GM12875 (cell line): ENCODE data around the gene GPR171.

Source experiments
- H3K4me3 ChIP-seq: one replicate; pipeline ENCODE4 v1.5.1; 2011; ENCODE audit warnings: low read depth, low read length, control low read depth
- CTCF ChIP-seq: IDR thresholded peaks from 2 replicates; pipeline ENCODE4 v1.5.1; 2011; ENCODE audit warnings: low read depth, mild to moderate bottlenecking, control low read depth, inconsistent platforms, low read length, moderate library complexity, borderline replicate concordance; ENCODE audit not compliant: insufficient read depth

Gene GPR171

DNA sequence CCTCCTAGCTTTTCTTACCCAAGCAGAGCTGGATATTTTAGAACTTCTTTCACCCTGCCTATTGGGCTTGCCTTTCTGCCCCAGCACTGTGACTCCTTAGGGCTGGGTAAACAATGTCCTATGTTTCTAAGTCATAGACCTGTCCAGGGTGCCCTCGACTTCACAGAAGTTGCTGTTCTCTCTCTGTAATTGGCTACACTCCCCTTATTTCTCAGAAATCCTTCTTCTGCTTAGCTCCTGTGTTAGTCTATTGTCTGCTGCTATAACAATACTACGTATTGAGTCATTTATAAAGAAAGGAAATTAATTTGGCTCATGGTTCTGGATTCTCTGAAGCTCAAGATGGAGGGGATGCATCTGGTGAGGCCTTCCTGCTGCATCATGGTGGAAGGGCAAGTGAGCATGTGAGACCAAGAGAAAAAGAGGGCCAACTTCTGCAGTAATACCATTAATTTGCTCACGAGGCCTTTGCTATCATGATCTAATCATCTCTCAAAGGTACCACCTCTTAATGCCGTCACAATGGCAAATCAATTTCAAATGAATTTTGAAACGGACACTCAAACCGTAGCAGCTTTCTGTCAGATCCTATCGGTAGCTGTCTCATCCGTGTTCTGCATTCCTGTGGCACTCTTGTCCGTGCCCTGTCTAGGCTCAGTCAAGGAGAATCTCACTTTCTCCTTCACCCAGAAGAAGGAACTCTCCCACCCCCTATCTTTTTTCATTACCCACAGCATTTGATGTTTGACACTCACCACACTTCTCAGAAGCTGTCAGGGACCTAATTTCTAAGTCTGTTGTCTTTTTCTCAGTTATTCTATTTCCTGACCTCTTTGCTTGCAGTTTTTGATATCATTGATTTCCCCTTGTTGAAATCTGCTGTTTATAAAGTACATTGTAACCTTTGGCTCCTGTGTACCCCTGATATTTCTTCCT lies 22.3 kb upstream of the GPR171 start:
- H3K4me3 ChIP-seq = no peak overlapping the region
- no peak for TF ChIP-seq CTCF

- TF ChIP-seq CTCF = no peak
These were observed 21.4 kb upstream of the GPR171 start for GRCh38 chr3:151224268-151224866.

GRCh38 chr3:151219056-151219455 lies 16.0 kb upstream of the GPR171 start:
- no peak for TF ChIP-seq CTCF
- no peak overlapping the region for H3K4me3 ChIP-seq

More at GRCh38 chr3:151224268-151224866, 21.4 kb upstream of the GPR171 start:
- no peak overlapping the region for H3K4me3 ChIP-seq

DNA sequence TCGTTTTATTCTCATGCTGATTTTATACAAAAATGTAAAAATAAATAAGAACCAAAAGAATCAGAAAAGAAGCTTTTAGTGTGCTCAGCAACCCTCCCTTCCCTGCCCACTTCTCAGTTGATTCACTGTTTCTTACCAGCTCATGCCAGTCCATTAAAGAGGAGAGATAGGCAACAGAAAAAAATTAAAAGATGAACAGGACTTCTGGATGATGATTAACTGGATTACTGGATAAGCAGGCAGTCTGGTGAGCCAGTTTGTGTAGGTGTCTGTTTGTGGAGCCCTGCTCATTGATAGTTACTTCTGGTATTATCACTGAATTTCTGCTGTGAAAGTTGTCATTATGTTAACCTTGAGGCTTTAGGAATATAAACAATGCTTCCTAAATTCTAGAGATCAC lies 15.1 kb upstream of the GPR171 start:
- TF ChIP-seq CTCF = no peak

DNA sequence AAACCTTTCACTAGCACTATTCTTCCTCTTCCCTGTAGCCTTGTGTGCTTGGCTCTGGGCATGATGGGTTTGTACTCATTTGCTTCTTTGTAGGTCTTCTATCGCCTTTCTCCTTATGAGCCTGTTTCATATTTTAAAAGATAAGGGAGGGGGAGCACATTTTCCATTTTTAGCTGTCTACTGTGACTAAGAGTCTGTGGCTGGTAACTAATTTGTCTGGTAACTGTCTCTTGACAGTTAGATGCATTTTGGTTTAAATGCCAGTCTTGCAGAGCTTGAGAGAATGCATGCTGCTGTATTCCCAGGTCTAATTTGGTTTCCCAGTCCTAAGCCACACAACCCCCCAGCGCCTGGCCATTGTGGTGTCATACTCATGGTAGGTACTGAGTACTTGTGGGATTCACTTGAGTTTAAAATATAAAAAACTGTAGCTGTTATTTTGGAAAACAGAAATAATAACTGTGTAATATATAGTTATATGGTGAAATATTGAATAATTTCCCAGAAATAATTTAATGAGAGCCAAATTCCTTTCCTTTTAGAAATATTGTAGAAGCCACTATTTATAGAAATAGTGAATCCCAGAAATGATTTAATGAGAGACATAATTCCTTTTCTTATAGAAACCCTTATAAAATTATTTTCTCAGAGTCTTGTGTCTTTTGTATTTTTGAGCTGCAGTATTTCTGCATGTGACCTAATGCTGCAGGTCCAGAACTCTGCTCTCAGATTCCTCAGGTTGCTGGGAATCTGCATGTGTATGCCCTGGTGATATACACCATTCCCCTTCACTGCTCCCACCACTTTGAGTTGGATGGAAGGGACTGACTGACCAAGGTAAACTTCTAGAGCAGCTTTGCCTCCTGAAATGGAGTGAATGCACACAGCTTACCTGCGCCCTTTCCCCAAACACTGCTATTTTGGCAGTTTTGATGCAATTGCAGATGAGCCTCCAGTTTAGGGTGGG lies 13.9 kb upstream of the GPR171 start:
- no peak for TF ChIP-seq CTCF
- no peak overlapping the region for H3K4me3 ChIP-seq

More for the DNA sequence above, 15.1 kb upstream of the GPR171 start:
- H3K4me3 ChIP-seq = no peak overlapping the region

DNA sequence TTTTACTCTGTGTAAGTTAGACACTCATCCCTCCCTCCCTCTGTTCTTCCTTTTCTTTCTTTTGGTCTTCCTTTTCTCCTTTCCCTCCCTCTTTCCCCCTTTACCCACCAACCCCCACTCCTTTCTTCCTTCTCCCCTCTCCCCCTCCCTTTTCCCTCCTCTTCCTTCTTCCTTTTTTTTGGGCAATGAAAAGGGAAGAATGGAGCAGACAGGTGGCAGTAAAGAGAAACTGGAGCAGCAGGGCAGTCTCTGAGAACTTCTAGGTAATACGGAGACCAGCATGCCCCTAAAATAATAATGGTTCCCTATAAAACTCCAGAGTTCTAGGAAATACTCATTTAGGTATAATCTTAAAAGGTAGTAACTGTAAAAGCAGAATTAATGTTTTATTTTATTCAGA lies 11.4 kb upstream of the GPR171 start:
- no peak overlapping the region for H3K4me3 ChIP-seq
- TF ChIP-seq CTCF = no peak
